Chondrocyte (in vitro differentiated cells): ENCODE data around the gene GALNS. TPM values are rescaled to one million over a fixed set of nuclear protein-coding genes. Genes with fewer than 3 reads are reported as not detected.

ENCODE experiments used
- DNase-seq: peaks from one replicate; pipeline ENCODE4 v3.0.0; 2021; ENCODE audit warnings: mixed read lengths, low spot score
- H3K27ac Mint-ChIP-seq: one replicate; pipeline ENCODE4 v1.8.0; 2021; ENCODE audit warnings: mild to moderate bottlenecking, moderate library complexity, mixed read lengths; ENCODE audit not compliant: unreplicated experiment
- H3K27me3 Mint-ChIP-seq: 2 replicates; pipeline ENCODE4 v1.8.0; 2021; ENCODE audit warnings: low read depth, mixed read lengths
- H3K36me3 Mint-ChIP-seq: 2 replicates; pipeline ENCODE4 v1.8.0; 2021; ENCODE audit warnings: low read depth, mixed read lengths
- H3K4me1 Mint-ChIP-seq: 2 replicates; pipeline ENCODE4 v1.8.0; 2021; ENCODE audit warnings: low read depth, mild to moderate bottlenecking, mixed read lengths
- H3K4me3 Mint-ChIP-seq: one replicate; pipeline ENCODE4 v1.8.0; 2021; ENCODE audit warnings: mild to moderate bottlenecking, moderate library complexity, mixed read lengths; ENCODE audit not compliant: unreplicated experiment
- H3K9me3 Mint-ChIP-seq: 2 replicates; pipeline ENCODE4 v1.8.0; 2021; ENCODE audit warnings: low read depth, mixed read lengths
- CTCF ChIP-seq: fragments of 200-600 bp; sonication (generic); IDR thresholded peaks from 2 replicates; pipeline ENCODE4 v1.5.0; 2021; ENCODE audit warnings: antibody characterized with exemption, mild to moderate bottlenecking, moderate library complexity
- total RNA-seq: library from RNA; stranded (reverse); gene quantifications from 3 replicates; pipeline ENCODE4 v1.2.1, GENCODE V29; 2021

Gene GALNS
- total RNA-seq, 1 donor from 2014 or later, result 34.1 TPM

DNA sequence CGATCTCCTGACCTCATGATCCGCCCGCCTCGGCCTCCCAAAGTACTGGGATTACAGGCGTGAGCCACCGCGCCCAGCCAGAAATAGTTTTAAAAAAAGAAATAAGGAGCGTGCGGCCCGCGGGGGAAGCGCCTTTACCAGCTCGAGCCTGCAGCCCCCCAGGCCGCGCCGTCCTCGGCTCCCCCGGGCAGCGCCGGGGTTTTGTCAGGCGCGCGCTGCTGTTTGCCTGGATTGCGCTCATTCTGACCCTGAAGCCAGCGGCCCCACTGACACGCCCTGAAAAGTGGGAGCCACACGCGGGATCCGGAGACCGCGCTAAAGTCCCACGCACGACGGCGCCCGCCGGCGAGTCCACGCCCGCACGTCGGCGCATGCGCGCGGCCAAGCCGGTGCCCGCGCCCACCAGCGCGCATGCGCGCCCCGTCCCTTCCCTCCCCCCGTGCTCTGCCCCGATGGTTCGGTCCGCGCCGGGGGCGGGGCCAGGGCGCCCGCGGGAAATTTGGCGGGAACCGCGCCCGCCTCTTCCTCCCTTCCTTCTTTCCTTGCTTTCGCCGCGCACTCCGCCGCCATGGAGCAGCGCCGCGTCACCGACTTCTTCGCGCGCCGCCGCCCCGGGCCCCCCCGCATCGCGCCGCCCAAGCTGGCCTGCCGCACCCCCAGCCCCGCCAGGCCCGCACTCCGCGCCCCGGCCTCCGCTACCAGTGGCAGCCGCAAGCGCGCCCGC is 53.3 kb downstream of the GALNS start, which contains the start of gene CDT1:
TSS of gene CDT1 (plus strand) at position 526 of the 724 bp plus-strand sequence. CDS start at position 569, 43 bp downstream.
- no peak for DNase-seq
- no peaks in the 10 kb centered on the region for H3K36me3 Mint-ChIP-seq
- peak within 1 kb of the TSS; percentile 17 for H3K27ac Mint-ChIP-seq
- no peak for TF ChIP-seq CTCF
- H3K9me3 Mint-ChIP-seq, result no peaks in the 10 kb centered on the region
- H3K4me3 Mint-ChIP-seq, result peak within 1 kb of the TSS; percentile 79
- peaks cover 3% of the 10 kb centered on the region for H3K4me1 Mint-ChIP-seq
- no peaks in the 10 kb centered on the region for H3K27me3 Mint-ChIP-seq

DNA sequence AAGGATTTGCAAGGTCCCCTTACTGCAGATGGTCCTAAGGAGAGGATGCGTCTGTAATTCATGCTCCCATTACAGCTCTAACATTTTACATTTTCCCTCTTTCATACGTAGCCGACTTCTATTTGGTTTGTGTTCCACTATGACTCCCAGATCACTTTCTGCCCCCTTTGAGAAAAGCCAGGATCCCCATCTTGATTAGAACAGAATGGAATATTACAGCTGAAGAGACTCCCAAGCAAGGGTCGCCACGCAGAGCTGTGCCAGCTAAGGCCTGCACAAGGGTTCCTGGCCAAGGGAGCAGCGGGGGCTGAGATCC is 56.5 kb downstream of the GALNS start:
- H3K9me3 Mint-ChIP-seq, result no peaks in the 10 kb centered on the region
- no peaks in the 10 kb centered on the region for H3K27me3 Mint-ChIP-seq
- no peak overlapping the region for H3K27ac Mint-ChIP-seq
- no peaks in the 10 kb centered on the region for H3K36me3 Mint-ChIP-seq
- H3K4me1 Mint-ChIP-seq, result peaks cover 3% of the 10 kb centered on the region
- H3K4me3 Mint-ChIP-seq, result no peak overlapping the region
- DNase-seq, result no peak
- TF ChIP-seq CTCF, result no peak

GRCh38 chr16:88799569-88800276 is 57.0 kb downstream of the GALNS start:
- Mint-ChIP-seq H3K27ac (no peak overlapping the region), H3K4me1 (peaks cover 3% of the 10 kb centered on the region), H3K27me3 (no peaks in the 10 kb centered on the region), H3K4me3 (no peak overlapping the region), H3K36me3 (no peaks in the 10 kb centered on the region), H3K9me3 (no peaks in the 10 kb centered on the region)
- TF ChIP-seq CTCF, result no peak
- no peak for DNase-seq

- no peak overlapping the region for H3K27ac Mint-ChIP-seq
- H3K36me3 Mint-ChIP-seq, result no peaks in the 10 kb centered on the region
- no peaks in the 10 kb centered on the region for H3K27me3 Mint-ChIP-seq
- H3K4me1 Mint-ChIP-seq, result peaks cover 3% of the 10 kb centered on the region
- H3K4me3 Mint-ChIP-seq, result no peak overlapping the region
- TF ChIP-seq CTCF, result no peak
- H3K9me3 Mint-ChIP-seq, result no peaks in the 10 kb centered on the region
- no peak for DNase-seq
Observed at GRCh38 chr16:88798772-88799455, 57.8 kb downstream of the GALNS start.

- no peaks in the 10 kb centered on the region for H3K36me3 Mint-ChIP-seq
- H3K27me3 Mint-ChIP-seq, result no peaks in the 10 kb centered on the region
- no peaks in the 10 kb centered on the region for H3K9me3 Mint-ChIP-seq
- no peak overlapping the region for H3K4me3 Mint-ChIP-seq
- TF ChIP-seq CTCF, result no peak
- H3K4me1 Mint-ChIP-seq, result peaks cover 3% of the 10 kb centered on the region
- no peak for DNase-seq
- no peak overlapping the region for H3K27ac Mint-ChIP-seq
Observed at GRCh38 chr16:88798073-88798472, 58.7 kb downstream of the GALNS start.
